Activated T-cell treated with anti-CD3 and anti-CD28 coated beads for 24 hours (primary cell): ENCODE measurements around the gene VKORC1L1.
"Not testable (repeated sequence)": the region's sequence is repeated elsewhere in the genome, so short reads cannot be mapped to it uniquely, and the experiment has no call there.

Experiments
- DNase-seq: peaks from one replicate; pipeline ENCODE4 v3.0.0-alpha.2; 2020; ENCODE audit warnings: low read depth

VKORC1L1 gene

DNA sequence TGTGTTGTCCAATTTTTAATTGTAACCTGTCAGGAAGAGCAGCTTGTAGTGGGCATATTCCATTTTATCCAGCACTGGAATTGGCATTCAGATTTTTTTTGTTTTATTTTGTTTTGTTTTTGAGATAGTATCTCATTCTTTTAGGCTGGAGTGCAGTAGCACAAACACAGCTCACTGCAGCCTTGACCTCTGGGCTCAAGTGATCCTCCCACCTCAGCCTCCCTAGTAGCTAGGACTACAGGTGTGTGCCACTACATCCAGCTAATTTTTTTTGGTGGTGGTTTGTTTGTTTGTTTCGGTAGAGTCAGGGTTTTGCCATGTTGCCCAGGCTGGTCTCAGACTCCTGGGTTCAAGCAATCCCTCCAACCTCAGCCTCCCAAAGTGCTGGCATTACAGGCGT, 64.4 kb downstream of the VKORC1L1 start:
- DNase-seq, result no peak

DNA sequence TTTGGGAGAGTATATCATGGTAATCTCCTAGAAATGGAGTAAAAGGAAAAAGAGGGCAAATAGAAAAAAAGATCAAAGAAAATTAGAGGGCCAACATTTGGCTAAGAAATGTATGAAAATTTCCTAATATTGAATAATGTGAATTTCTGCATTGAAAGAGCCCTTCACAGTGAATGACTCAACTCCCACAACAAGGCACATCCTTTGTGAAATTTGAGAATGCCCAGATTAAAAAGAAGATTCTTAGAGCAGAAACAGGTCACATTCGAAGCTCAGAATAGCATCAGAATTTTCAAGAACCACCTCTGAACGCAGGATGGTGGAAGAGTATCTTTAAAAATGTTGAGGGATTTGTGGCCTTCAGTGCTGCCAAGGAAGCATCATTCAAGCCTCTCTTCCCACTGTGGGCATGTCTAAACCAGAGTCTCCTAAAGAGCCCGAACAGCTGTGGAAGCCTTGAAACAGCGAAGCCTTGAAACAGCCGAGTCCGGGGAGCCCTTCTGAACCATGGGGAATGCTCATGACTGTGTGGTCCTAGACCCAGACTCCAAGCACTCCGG, 65.5 kb downstream of the VKORC1L1 start:
- no peak for DNase-seq

DNA sequence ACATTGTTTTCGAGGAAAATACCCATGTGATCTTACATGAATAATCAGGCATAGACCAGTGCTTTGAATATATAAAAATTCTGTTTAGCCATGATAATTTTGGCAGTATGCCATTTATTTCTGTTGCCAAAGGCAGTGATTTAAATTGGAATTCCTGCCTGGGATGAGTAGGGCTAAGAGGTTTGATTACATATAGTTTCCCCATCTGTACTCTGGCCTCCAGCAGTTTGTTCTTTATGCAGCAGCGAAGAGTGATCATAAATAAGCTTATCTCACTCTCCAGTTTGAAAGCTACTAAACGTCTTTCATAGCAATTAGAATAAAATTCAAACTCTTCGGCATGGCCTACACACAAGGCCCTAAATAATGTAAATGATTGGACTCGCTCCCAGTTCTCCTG, 72.9 kb downstream of the VKORC1L1 start:
- DNase-seq, result not testable (repeated sequence)

DNA sequence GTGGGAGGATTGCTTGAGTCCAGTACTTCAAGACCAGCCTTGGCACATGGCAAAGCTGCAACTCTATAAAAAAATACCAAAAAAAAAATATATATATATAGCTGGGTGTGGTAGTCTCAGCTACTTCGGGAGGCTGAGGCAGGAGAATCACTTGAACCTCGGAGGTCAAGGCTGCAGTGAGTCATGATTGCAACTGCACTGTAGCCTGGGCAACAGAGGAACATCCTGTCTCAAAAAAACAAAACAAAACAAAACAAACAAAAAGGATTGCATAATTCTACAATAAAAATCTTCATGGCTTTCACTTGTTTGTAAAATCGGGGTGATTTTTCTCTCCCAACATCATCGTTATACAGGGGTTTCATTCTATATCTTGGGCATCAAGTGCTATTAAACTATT, 74.0 kb downstream of the VKORC1L1 start:
- no peak for DNase-seq

DNA sequence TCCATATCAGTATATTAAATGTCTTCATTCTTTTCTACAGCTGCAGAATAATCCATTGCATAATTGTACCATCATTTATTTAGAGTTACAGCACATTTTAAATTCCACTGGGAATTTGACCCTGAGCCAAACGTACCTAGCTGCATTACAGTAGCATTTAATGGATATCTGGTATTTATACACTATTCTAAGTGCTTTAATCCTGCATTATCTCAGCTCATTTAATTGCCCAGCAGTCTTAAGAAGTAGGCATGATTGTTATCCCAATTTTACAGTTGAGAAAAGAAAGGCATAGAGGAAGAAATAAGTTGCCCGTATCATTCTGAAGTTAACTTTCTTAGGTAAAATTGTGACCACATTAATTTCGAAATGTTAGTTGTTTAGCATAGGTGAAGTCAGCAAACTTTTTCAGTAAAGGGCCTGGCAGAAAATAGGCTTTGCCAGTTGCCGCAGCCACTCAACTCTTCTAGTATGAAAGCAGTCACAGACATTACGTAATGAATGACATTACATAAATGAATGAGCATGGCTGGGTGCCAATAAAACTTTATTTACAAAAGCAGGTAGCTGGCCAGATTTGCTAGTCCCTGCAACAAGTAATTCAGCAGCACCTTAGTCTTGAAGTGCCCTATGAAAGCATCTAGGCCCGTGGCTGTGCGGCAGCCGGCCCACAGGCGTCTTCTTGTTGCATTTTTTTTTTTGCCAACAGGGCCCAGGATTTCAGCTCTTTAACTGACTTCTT, 79.1 kb downstream of the VKORC1L1 start:
- no peak for DNase-seq

DNA sequence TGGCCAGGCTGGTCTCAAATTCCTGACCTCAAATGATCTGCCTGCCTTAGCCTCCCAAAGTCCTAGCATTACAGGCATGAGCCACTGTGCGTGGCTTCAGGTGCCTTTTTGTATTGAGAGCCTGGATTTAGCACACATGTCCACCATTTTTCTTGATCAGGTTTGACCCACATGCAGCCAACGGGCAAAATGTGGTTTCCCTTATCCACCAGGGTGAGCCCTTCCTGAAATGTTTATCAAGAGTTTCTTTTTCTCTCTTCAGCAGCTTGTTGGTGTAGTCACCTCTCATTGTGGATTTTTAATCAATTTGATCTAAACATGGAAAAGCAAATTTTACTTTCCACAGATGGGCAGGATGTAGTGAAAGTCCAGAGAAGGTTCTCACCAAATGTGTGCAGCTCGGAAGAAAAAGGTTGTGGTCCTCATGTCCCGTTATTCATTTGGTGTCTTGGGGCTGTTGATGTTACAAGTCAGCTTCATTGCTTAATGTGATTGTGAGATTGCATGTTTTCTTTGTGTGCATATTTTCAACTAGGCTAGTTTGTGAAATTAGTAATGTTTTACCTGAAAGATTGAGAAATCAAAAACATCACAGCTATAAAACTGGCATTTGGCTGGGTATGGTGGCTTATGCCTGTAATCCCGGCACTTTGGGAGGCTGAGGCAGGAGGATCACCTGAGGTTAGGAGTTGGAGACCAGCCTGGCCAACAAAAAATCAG, 80.3 kb downstream of the VKORC1L1 start:
- DNase-seq, result no peak

DNA sequence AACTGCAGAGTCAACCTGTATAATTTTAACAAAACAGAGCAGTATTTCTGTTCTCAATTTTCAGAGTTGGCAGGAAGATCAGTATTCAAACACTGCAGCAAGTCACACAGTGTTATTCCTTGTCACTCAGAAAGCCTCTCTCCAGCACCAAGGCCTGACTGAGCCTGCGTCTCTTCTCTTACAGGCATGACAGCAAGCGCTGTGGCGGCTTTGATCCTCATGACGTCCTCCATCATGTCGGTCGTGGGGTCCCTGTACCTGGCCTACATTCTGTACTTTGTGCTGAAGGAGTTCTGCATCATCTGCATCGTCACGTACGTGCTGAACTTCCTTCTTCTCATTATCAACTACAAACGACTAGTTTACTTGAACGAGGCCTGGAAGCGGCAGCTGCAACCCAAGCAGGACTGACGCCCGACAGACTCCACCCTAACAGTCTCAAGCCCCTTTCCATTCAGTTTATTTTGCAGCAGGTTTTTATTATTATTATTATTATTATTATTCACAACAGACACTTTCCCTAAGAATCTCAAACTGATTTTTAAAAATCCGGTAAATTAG, 81.1 kb downstream of the VKORC1L1 start:
- no peak for DNase-seq

DNA sequence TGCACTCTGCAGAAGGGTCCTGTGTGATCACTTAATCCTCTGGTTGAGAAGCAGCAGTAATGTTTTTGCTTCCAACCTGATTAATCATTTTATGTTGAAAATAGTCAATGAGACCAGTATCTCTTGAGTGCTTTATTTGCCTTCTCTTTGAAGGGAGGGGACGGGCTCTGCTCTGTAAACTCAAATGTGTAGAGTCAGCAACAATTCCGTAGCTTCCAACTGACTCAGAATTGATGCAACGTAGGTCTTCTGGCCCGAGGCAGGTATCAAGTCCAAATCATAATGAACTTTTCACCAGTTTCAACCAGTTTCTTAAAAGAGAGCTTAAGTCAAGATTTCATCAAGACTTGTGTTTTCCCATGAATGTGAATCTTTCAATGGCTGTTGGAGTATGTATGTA, 82.8 kb downstream of the VKORC1L1 start:
- DNase-seq, result no peak

DNA sequence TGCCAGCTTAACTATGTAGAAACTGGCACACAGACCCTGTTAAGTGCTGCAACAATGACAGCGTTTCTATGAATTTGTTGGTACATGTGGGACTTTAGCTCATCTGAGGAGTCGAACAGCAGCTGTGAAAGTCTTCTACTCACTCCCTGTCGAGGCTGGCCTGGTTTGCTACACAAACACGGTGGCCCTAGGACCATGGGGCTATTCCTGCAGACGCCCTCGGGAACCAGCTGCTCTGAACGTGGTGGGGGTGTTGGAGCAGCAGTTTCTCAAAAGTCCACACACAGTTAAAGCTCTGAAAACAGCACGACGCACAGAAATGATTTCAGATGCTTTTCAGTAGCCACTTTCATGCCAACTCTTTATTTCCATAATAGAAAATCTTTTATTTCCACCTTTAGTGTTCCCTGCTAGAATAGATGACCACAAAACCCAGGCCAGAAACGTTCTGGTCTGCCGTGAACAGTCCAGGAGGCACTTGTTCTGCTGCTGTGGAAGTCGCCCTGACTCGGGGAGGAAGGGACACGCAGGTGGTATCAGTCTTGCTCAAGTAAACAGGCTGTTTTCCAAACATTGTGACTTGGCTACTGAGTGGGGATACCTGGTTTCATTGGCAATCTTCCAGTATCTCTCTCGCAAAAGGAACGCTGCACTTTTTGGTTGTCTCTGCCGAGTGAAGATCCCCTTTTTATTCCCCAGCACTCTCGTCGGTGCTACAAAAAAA, 87.6 kb downstream of the VKORC1L1 start:
- DNase-seq, result no peak

DNA sequence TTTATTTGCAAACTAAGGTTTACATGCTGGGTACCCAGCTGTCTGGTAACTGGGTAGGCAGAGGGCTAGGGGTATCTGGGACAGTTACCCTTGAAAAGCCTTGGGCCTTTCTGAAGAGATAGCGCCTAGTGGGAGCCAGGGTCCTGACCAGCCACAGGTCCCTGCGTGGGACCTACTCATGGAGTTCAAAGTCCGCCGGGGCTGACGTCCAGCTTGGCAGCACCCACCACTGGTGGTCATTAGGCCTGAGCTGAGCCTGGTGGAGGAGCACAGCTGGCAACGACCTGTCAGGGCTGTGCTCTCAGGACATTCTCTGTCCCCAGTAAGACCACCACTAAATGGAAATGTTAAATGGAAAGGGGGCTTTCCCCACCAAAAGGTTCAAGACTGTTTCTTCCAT, 89.2 kb downstream of the VKORC1L1 start:
- DNase-seq, result no peak

DNA sequence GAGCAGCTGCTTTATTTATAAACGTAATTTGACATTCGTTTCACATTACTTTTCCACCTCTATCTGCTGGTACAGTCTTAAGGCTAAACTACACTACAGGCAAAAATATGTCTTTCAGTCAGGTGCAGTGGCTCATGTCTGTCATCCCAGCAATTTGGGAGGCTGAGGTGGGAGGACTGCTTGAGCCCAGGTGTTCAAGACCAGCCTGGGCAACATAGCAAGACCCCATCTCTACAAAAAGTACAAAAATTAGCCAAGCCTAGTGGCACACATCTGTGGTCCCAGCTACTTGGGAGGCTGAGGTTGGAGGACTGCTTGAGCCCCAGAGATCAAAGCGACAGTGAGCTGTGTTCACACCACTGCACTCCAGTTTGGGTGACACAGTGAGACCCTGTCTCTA, 91.8 kb downstream of the VKORC1L1 start:
- DNase-seq, result not testable (repeated sequence)

DNA sequence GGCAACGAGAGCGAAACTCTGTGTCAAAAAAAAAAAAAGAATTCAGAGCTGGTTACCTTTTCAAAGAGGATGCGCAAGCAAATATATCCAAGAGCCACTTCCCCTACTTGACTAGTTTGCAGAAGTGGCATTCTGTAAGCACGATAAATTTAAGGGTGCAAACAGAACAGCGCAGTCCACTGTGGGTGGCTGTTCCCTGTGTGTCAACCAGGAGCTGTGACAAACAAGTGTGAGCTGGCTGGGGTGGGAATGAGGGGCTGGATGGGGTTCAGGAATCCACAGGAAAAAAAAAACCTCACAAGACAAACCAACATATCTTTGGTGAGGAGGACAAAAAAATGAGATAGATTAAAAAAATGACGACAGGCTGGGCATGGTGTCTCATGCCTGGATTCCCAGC, 93.3 kb downstream of the VKORC1L1 start:
- no peak for DNase-seq

DNA sequence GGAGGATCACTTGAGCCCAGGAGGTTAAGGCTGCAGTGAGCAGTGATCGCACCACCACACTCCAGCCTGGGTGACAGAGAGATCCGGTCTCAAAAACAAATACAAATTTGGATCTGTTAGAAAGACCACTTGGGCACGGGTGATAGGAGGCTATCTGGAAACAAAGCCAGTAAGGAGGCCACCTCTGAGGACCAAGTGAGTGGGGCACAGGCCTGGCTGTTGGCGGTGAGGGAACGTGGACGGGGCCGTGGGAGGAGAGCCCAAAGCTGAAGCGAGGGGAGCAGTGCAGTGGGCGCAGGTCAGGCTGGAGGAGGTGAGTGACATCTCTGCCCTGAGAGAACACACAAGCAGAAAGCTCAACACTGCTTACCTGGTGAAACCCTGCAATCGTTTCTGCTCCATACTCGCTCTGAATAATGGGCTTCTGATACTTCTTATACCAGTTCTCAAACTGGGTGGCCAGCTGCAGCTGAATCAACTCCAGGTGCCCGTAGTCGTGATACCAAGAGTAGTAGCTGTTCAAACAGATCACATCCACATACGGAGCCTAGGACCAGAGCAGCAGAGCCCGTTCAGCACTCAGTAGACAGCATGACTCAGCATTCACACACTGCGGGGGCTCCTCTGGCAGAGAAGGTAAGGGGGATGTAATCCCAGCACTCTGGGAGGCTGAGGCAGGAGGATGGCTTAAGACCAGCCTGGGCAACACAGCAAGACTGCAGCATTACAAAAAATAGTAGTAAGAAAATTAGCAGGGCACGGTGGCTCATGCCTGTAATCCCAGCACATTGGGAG, 94.7 kb downstream of the VKORC1L1 start:
- no peak for DNase-seq

DNA sequence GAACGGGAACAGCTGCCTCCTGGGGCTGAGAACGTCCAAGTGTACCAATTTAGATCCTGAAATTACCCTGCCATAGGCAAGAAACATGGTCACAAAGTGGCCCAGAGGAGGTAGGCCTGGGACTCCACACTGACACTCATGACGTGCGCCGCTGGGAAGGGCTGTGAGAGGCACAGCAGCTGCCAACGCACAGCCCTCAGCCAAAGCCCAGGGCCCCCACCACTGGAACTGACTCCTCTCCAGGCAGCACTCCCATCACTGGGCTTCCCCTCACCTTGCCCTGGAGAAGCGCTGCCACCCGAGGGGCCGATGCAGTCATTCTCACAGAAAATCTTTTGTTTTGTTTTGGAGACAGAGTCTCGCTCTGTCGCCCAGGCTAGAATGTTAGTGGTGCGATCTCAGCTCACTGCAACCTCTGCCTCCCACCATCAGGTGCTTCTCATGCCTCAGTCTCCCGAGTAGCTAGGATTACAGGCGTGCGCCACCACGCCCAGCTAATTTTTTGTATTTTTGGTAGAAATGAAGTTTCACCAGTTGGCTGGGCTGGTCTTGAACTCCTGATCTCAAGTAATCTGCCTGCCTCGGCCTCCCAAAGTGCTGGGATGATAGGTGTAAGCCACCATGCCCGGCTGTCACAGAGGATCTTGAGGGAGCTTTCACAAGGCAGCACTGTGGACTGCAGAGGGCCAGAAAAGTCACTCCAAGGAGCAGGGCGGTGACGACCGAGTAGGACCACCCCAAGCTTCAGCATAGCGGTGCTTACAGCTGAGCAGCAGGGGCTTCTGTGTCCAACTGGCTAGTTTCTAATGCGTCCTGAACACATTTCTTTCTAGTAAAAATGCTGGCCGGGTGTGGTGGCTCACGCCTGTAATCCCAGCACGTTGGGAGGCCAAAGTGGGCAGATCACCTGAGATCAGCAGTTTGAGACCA, 95.6 kb downstream of the VKORC1L1 start:
- DNase-seq, result no peak

DNA sequence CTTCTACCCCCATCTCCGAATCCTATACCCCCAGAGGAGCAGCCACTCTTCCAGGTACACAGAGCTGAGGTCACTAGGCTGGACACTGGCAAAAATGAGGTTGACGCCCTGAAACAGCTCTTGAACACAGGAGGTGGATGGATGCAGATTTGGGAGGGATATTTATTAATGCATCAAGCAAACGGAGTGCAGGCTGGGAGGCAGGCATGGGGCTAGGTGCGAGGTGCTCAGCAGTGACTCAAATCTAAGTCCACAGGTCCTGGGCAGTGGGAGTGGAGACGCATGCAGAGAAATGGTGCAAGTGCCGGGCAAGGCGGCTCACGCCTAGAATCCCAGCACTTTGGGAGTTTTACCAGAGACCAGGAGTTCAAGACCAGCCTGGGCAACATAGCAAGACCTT, 98.1 kb downstream of the VKORC1L1 start:
- no peak for DNase-seq

DNA sequence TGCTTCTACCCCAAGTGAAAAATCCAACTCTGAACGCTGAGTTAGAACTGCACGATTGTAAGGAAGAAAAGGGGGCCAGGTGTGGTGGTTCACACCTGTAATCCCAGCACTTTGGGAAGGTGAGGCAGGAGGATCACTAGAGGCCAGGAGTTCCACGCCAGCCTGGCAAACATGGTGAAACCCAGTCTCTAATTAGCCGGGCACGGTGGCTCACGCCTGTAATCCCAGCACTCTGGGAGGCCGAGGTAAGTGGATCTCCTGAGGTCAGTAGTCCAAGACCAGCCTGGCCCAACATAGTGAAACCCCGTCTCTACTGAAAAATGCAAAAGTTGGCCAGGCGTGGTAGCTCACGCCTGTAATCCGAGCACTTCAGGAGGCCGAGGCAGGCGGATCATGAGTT, 100.1 kb downstream of the VKORC1L1 start:
- no peak for DNase-seq

DNA sequence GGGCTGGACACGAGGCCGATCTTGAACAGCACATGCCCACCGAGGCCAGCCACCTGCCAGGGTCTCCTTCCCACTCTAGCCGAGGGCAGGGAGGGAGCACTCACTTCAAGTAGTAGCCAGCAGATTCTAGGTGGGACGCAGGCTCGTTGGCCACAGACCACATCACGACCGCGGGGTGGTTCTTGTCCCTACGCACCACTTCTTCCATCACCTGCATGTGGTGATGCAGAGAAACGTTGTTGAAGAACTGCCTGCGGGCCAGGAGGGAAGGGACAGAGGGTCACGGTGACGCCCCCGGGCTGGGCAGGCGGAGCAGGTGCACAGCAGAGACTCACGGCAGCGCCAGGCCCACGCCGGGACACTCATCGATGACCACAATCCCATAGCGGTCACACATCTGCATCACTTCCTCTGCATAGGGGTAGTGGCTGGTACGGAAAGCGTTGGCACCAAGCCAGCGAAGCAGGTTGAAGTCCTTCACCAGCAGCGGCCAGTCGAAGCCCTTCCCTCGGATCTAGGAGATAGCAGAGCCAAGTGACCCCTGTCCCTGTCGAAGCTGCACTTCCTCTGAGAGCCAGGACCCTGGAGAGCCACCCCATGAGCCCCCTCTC, 101.4 kb downstream of the VKORC1L1 start:
- DNase-seq, result no peak

DNA sequence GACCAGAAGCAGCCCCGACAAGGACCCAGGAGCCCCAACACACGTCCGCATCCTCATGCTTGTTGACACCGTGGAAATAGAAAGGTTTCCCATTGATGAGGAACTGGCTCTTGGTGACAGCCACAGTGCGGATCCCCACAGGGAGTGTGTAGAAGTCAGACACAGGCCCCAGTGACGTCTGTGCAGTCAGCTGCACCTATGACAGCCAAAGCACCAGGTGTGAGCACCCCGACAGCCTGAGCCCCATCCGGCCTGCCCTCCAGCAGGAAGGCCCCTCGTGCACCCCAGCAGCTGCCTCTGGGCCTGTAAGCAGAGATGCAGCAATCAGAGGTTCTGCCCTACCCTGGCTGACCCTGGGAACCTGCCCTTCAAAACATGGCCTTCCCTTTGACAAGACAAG, 102.0 kb downstream of the VKORC1L1 start:
- DNase-seq, result no peak

DNA sequence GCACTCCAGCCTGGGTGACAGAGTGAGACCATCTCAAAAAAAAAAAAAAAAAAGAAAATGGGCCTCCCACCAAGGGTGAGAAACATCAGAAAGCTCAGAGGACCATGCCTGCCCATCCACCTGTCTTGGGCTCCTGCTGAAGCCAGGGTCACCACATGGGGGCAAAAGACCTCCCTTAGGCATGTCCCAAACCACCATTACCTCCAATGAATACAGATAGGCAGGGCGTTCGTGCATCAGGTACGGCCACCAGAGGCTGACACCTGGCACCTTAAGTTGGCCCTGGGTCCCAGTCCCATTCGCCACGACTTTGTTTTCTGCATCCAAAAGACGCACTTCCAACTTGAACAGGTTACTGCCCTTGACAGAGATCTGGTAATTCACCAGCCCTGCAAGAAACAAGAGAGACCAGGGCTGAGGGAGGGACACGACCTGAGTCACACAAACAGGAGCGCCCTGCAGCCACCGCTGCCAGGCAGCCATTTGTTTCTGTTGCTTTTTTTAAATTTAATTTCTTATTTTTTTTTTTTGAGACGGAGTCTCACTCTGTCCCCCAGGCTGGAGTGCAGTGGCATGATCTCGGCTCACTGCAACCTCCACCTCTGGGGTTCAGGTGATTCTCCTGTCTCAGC, 103.1 kb downstream of the VKORC1L1 start:
- DNase-seq, result no peak
